ENCODE measurements around the gene FCGBP. TPM values are rescaled to one million over a fixed set of nuclear protein-coding genes. Genes with fewer than 3 reads are reported as not detected.
"Not testable (repeated sequence)": the region's sequence is repeated elsewhere in the genome, so short reads cannot be mapped to it uniquely, and the experiment has no call there.

The FCGBP gene
- total RNA-seq, 2 donors from 2014 or later, result 120 to 142 TPM

- no peak overlapping the region for H3K27ac ChIP-seq
- H3K36me3 ChIP-seq, result no peaks in the 10 kb centered on the region
- DNase-seq (ENCODE audit: low spot score) (no peak), ATAC-seq (ENCODE audit: insufficient number of reproducible peaks, low FRiP score, low read depth) (no peak)
- H3K4me3 ChIP-seq, result no peak overlapping the region
- H3K27me3 ChIP-seq (replicated peaks; ENCODE audit: insufficient read depth), result no peaks in the 10 kb centered on the region
- TF ChIP-seq CTCF (IDR thresholded peaks at IDR 0.05), result no peak
- H3K9me3 ChIP-seq, result no peaks in the 10 kb centered on the region
- peaks cover 9 to 16% of the 10 kb centered on the region in 2 donors for H3K4me1 ChIP-seq (ENCODE audit: control insufficient read depth in 1 of 2, low read depth in 2 of 2)
Measured at GRCh38 chr19:39968789-39969188, 34.4 kb upstream of the FCGBP start.

GRCh38 chr19:39967561-39967960, 33.1 kb upstream of the FCGBP start:
- TF ChIP-seq CTCF (IDR thresholded peaks at IDR 0.05), result no peak
- Histone ChIP-seq H3K9me3 (no peaks in the 10 kb centered on the region), H3K4me3 (no peak overlapping the region), H3K27me3 (replicated peaks; ENCODE audit: insufficient read depth) (no peaks in the 10 kb centered on the region), H3K36me3 (no peaks in the 10 kb centered on the region), H3K4me1 (ENCODE audit: control insufficient read depth in 1 of 2, low read depth in 2 of 2) (peaks cover 9 to 16% of the 10 kb centered on the region in 2 donors), H3K27ac (no peak overlapping the region)
- ATAC-seq (ENCODE audit: insufficient number of reproducible peaks, low FRiP score, low read depth), result no peak
- DNase-seq (ENCODE audit: low spot score), result no peak

- H3K4me3 ChIP-seq, result no peak overlapping the region
- DNase-seq (ENCODE audit: low spot score), result no peak
- no peak overlapping the region for H3K27ac ChIP-seq
- ATAC-seq (ENCODE audit: insufficient number of reproducible peaks, low FRiP score, low read depth), result no peak
- no peak for TF ChIP-seq CTCF (IDR thresholded peaks at IDR 0.05)
- no peaks in the 10 kb centered on the region for H3K9me3 ChIP-seq
- H3K27me3 ChIP-seq (replicated peaks; ENCODE audit: insufficient read depth), result no peaks in the 10 kb centered on the region
- H3K4me1 ChIP-seq (ENCODE audit: control insufficient read depth in 1 of 2, low read depth in 2 of 2), result peaks cover 3 to 7% of the 10 kb centered on the region in 2 donors
- H3K36me3 ChIP-seq, result no peaks in the 10 kb centered on the region
Measured at GRCh38 chr19:39966617-39967016, 32.2 kb upstream of the FCGBP start.

- no peak overlapping the region for H3K4me3 ChIP-seq
- H3K36me3 ChIP-seq, result no peaks in the 10 kb centered on the region
- no peaks in the 10 kb centered on the region for H3K4me1 ChIP-seq (ENCODE audit: control insufficient read depth in 1 of 2, low read depth in 2 of 2)
- TF ChIP-seq CTCF (IDR thresholded peaks at IDR 0.05), result no peak
- H3K9me3 ChIP-seq, result no peaks in the 10 kb centered on the region
- ATAC-seq (ENCODE audit: insufficient number of reproducible peaks, low FRiP score, low read depth), result no peak
- DNase-seq (ENCODE audit: low spot score), result no peak
- H3K27ac ChIP-seq, result no peak overlapping the region
- H3K27me3 ChIP-seq (replicated peaks; ENCODE audit: insufficient read depth), result no peaks in the 10 kb centered on the region
Measured at GRCh38 chr19:39963898-39964297, 29.5 kb upstream of the FCGBP start.

- DNase-seq (ENCODE audit: low spot score); H3K4me1 ChIP-seq (ENCODE audit: control insufficient read depth in 1 of 2, low read depth in 2 of 2); H3K27ac ChIP-seq; H3K36me3 ChIP-seq; H3K27me3 ChIP-seq (replicated peaks; ENCODE audit: insufficient read depth); H3K4me3 ChIP-seq; ATAC-seq (ENCODE audit: insufficient number of reproducible peaks, low FRiP score, low read depth); H3K9me3 ChIP-seq: not testable (repeated sequence)
Measured at GRCh38 chr19:39959407-39959806, 25.0 kb upstream of the FCGBP start.

- H3K4me1 ChIP-seq (ENCODE audit: control insufficient read depth in 1 of 2, low read depth in 2 of 2); ATAC-seq (ENCODE audit: insufficient number of reproducible peaks, low FRiP score, low read depth); DNase-seq (ENCODE audit: low spot score); H3K4me3 ChIP-seq; H3K36me3 ChIP-seq; H3K27me3 ChIP-seq (replicated peaks; ENCODE audit: insufficient read depth); H3K27ac ChIP-seq; H3K9me3 ChIP-seq: not testable (repeated sequence)
Measured at GRCh38 chr19:39958942-39959341, 24.5 kb upstream of the FCGBP start.

- not testable (repeated sequence) for DNase-seq (ENCODE audit: low spot score); ATAC-seq (ENCODE audit: insufficient number of reproducible peaks, low FRiP score, low read depth); H3K27me3 ChIP-seq (replicated peaks; ENCODE audit: insufficient read depth); H3K4me1 ChIP-seq (ENCODE audit: control insufficient read depth in 1 of 2, low read depth in 2 of 2); H3K4me3 ChIP-seq; H3K36me3 ChIP-seq; H3K9me3 ChIP-seq; H3K27ac ChIP-seq
Measured at GRCh38 chr19:39957886-39958285, 23.5 kb upstream of the FCGBP start.
